HL-60/S4 treated with retinoic acid at 250 ng/mL for 4 days and 3 days (cell line): Measurements from ENCODE around the gene COL13A1.

Source experiments
- in situ Hi-C: fragments of 300-500 bp; cut with MboI; formaldehyde crosslinking; loops from 2 replicates; pipeline ENCODE4 v1.7.0; 2022; ENCODE audit warnings: low sequenced_read_pairs

The COL13A1 gene

GRCh38 chr10:69818676-69819239 lies 17.1 kb downstream of the COL13A1 start:
- in situ Hi-C loops, result no loop called here

GRCh38 chr10:69819716-69820506 lies 18.2 kb downstream of the COL13A1 start:
- in situ Hi-C loops, result no loop called here

GRCh38 chr10:69820817-69821216 lies 19.1 kb downstream of the COL13A1 start:
- in situ Hi-C loops, result no loop called here

- in situ Hi-C loops, result no loop called here
Observed at GRCh38 chr10:69825604-69826003, 23.9 kb downstream of the COL13A1 start.

- in situ Hi-C loops, result no loop called here
Observed at GRCh38 chr10:69826094-69826493, 24.4 kb downstream of the COL13A1 start.

- in situ Hi-C loops, result no loop called here
Observed at GRCh38 chr10:69826789-69827554, 25.3 kb downstream of the COL13A1 start.

GRCh38 chr10:69828144-69828870 lies 26.6 kb downstream of the COL13A1 start:
- in situ Hi-C loops, result no loop called here

GRCh38 chr10:69829775-69830174 lies 28.1 kb downstream of the COL13A1 start:
- in situ Hi-C loops, result no loop called here

GRCh38 chr10:69831231-69831855 lies 29.6 kb downstream of the COL13A1 start:
- in situ Hi-C loops, result no loop called here

- in situ Hi-C loops, result no loop called here
Observed at GRCh38 chr10:69835233-69835632, 33.5 kb downstream of the COL13A1 start.

GRCh38 chr10:69835875-69836730 lies 34.4 kb downstream of the COL13A1 start:
- in situ Hi-C loops, result no loop called here

- in situ Hi-C loops, result no loop called here
Observed at GRCh38 chr10:69836731-69837030, 35.0 kb downstream of the COL13A1 start.

GRCh38 chr10:69837261-69837660 lies 35.6 kb downstream of the COL13A1 start:
- in situ Hi-C loops, result no loop called here

- in situ Hi-C loops, result no loop called here
Observed at GRCh38 chr10:69838418-69838817, 36.7 kb downstream of the COL13A1 start.

GRCh38 chr10:69838853-69839252 lies 37.1 kb downstream of the COL13A1 start:
- in situ Hi-C loops, result no loop called here

GRCh38 chr10:69839696-69840345 lies 38.1 kb downstream of the COL13A1 start:
- in situ Hi-C loops, result no loop called here

- in situ Hi-C loops, result no loop called here
Observed at GRCh38 chr10:69840773-69841172, 39.1 kb downstream of the COL13A1 start.

GRCh38 chr10:69842020-69842419 lies 40.3 kb downstream of the COL13A1 start:
- in situ Hi-C loops, result no loop called here

GRCh38 chr10:69842882-69843281 lies 41.2 kb downstream of the COL13A1 start:
- in situ Hi-C loops, result no loop called here

- in situ Hi-C loops, result no loop called here
Observed at GRCh38 chr10:69843923-69844322, 42.2 kb downstream of the COL13A1 start.
